ENCODE measurements around the gene TRMT11.

Gene TRMT11

DNA sequence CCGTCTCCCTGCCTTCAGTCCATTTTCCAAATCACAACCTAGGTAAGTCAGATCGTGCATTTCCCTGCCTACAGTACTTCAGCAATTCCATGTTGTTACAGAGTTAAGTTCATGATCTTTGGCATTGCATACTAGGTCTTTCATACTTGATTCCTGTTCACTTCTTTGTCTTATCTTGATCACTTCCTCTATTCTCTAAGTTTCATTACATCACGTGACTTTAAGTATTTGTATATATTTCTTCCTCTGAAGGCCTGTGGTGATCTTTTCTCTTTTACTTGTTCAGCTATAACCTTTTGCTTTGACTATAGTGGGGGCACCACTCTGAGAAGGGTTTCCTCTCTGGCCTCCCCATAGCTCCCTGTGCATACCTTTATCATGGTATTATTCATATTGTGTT is 100.2 kb downstream of the TRMT11 start:
- H3K4me3 ChIP-seq: no peak overlapping the region
- no peak for DNase-seq (ENCODE audit: low spot score)
- no peak overlapping the region for H3K27ac ChIP-seq
- TF ChIP-seq, protein P1, sequence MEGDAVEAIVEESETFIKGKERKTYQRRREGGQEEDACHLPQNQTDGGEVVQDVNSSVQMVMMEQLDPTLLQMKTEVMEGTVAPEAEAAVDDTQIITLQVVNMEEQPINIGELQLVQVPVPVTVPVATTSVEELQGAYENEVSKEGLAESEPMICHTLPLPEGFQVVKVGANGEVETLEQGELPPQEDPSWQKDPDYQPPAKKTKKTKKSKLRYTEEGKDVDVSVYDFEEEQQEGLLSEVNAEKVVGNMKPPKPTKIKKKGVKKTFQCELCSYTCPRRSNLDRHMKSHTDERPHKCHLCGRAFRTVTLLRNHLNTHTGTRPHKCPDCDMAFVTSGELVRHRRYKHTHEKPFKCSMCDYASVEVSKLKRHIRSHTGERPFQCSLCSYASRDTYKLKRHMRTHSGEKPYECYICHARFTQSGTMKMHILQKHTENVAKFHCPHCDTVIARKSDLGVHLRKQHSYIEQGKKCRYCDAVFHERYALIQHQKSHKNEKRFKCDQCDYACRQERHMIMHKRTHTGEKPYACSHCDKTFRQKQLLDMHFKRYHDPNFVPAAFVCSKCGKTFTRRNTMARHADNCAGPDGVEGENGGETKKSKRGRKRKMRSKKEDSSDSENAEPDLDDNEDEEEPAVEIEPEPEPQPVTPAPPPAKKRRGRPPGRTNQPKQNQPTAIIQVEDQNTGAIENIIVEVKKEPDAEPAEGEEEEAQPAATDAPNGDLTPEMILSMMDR (IDR thresholded peaks at IDR 0.05): no peak

All from coronary artery (tissue), 2 donors.